Measurements from ENCODE around the gene AGBL4. TPM values are rescaled to one million over a fixed set of nuclear protein-coding genes. Genes with fewer than 3 reads are reported as not detected.

The AGBL4 gene
- total RNA-seq, 1 donor from 2014 or later: 0.45 TPM

DNA sequence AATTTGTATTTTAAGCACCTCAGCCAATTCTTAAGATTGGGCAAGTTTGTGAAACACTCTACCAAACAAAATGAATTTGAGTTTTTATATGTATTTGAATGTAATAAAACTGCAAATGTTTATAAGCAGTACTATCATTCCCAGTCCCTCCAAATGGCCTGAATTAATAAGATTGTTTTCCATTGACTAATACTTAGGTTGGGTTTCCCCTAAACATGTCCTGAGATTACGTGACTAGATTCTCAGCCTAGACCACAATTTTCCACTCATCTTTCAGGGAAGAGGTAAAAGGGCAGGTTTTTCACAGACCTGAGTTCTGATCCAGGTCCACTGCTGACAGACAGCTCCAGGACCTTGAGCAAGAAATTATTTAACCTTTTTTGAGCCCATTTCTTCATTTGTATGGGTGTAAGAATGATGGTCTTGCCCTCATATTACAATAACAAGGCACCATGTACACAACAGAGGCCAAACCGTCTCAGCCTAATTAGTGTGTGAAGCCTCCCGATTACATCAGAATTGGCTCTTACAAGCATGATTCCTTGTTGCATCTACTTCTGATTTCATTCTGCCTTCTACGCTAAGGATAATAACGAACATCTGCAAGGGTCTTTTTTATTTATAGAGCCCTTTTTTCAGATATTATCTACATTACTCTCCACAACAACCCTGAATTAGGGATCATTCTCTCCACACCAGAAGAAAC is 1298.3 kb downstream of the AGBL4 start:
- DNase-seq (ENCODE audit: low read depth): peak; percentile 67

- DNase-seq (ENCODE audit: low read depth): no peak
Observed at GRCh38 chr1:48720929-48721328, 1302.8 kb downstream of the AGBL4 start.

DNA sequence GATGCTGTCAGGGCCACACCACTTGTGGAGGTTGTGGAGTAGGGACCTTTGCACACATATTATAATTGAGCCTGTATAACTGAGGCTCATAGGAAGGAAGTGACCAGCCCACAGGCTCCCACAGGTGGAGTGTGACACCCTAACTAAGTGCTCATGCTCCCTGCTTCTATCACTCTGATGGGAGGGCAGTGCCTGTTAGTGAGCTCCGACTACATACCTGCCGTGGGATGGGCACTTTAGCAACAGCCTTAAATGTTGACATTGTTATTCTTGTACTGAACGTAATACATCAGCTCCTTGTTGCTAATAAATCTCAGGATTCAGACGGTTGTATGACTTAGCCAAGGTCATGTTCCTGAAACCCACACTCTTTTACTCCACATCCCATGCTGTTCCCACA is 1305.0 kb downstream of the AGBL4 start:
- no peak for DNase-seq (ENCODE audit: low read depth)

DNA sequence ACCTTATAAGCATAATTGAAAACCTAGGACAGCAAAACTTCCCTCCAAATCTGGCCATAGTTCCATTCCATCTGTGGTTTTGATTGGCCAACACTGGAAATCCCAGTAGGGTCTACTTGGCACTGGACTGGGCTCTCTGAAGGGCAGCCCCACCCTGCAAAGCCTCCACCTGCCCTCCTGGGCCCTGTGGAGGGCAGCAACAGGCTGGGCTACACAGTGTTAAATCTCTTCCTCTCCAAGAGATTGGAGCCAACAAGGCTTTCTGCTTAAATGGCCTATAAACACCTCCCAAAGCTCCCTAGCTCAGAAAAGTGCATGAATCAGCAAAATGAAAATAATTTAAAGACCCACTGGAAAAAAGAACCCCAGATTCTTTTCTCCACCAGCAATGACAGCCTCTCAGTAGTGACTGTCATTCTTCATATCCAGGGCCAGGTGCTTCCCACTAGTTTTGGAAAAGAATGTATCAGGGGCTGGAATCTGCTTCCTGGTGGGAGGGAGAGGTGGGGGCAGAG is 1305.6 kb downstream of the AGBL4 start:
- no peak for DNase-seq (ENCODE audit: low read depth)

- no peak for DNase-seq (ENCODE audit: low read depth)
Observed at GRCh38 chr1:48717082-48717481, 1306.7 kb downstream of the AGBL4 start.

DNA sequence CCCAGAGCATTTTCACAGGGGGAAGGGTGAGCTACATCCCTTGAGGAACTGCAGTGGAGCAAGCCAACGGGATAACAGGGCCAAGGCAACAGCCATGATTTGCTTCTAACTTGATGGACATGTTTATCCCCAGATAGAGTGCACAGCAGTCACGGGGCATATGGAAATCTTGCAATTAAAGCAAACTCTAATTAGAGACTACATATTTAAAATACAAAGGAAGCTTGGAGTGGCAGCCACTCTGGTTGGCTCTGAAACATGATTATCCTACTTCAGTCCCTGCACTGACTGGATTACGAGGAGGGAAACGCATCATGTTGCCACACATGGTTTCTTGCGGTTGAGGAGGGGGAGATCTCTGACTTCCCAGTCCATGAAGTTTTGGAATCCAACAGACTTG is 1307.8 kb downstream of the AGBL4 start:
- no peak for DNase-seq (ENCODE audit: low read depth)

GRCh38 chr1:48710915-48711314 is 1312.8 kb downstream of the AGBL4 start:
- DNase-seq (ENCODE audit: low read depth): no peak

GRCh38 chr1:48710318-48710717 is 1313.4 kb downstream of the AGBL4 start:
- DNase-seq (ENCODE audit: low read depth): no peak

DNA sequence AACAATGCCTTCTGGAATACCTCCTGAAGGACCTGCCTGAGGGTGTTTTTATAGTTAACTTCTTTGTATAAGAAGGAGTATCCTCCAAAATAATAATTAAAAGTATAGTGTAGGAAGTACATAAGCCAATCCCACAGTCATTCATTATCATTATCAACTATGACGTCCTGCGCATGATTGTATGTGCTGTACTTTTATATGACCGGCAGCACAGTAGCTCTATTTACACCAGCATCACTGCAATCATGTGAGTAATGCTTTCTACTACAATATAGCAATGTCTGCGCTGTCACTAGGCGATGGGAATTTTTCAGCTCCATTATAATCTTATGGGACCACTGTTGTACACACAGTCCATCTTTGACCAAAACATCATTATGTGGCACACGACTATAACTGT is 1319.0 kb downstream of the AGBL4 start:
- no peak for DNase-seq (ENCODE audit: low read depth)

DNA sequence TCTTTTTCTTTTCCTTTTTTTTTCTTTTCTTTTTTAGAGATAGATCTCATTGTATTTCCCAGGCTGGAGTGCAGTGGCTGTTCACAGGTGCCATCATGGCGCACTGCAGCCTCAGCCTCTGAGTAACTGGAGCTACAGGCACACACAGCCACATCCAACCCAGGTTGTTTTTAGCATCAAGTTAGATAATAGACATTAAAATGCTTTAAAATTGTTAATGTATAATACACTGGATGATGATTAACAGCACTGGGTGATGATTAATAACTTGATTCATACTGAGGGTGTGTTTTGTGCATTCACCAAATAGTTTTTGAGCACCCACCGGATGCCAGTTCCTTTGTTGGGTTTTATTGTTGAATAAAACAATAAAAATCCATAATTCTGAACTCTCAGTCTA is 1322.3 kb downstream of the AGBL4 start:
- peak; percentile 94 for DNase-seq (ENCODE audit: low read depth)

- no peak for DNase-seq (ENCODE audit: low read depth)
Observed at GRCh38 chr1:48697066-48697707, 1326.6 kb downstream of the AGBL4 start.

DNA sequence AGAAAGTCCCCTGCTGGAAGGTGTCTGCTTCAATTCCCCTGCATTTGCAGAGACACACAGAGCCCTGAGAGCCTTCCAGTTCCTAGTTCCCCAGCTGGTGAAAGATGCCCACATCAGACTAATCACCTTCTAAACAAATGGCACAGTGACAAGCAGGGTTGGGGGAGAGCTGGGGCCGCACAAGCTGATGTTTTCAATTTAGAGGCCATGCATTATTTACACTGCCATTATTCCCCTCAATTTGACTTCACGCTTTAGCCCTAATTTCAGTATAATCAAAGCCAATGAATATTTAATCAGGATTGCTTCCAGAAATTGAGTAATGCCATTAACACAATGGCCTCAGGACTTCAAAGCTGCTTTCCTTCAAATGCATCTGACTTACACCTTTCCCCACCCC is 1328.6 kb downstream of the AGBL4 start:
- peak; percentile 65 for DNase-seq (ENCODE audit: low read depth)

GRCh38 chr1:48693674-48694320 is 1330.0 kb downstream of the AGBL4 start:
- no peak for DNase-seq (ENCODE audit: low read depth)

GRCh38 chr1:48693180-48693579 is 1330.6 kb downstream of the AGBL4 start:
- no peak for DNase-seq (ENCODE audit: low read depth)

- no peak for DNase-seq (ENCODE audit: low read depth)
Observed at GRCh38 chr1:48692235-48692634, 1331.5 kb downstream of the AGBL4 start.

- no peak for DNase-seq (ENCODE audit: low read depth)
Observed at GRCh38 chr1:48691429-48692001, 1332.2 kb downstream of the AGBL4 start.

- DNase-seq (ENCODE audit: low read depth): no peak
Observed at GRCh38 chr1:48688102-48688760, 1335.5 kb downstream of the AGBL4 start.

DNA sequence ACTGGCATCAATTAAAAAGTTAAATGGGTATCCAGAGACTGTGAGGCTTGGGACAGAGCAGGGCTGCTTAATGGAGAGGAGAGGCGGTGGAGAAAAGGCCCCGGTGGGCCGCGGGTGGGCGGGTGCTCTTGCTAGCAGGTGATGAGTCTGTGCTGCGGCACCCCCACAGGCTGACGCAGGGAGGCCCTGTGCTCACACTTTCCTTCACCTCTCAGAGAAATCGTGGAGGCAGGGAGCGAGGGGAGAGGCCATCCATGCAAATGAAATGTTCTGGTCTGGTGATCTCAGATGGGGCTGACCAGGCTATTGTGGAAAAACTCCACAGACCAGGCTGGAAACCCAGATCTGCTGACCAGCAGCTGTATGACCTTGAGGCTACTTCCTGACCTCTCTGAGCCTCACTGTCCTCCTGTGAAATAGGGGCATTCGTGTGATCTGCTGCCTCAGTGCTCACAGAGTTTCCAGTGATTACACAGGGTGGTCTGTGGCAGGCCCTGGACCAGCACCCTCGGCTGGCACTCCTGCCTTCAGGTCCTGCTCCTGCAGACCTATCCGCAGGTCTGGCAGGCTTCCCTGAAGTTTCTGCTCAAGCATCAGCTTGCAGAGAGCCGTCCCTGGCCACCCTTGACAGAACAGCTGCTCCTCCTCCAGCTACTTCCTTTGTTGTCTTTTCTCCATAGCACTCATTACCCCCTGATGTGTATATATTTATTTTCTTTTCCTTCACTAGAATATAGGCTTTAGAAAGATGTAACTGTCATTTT is 1336.3 kb downstream of the AGBL4 start:
- peak; percentile 79 for DNase-seq (ENCODE audit: low read depth)

- no peak for DNase-seq (ENCODE audit: low read depth)
Observed at GRCh38 chr1:48686159-48686558, 1337.6 kb downstream of the AGBL4 start.

DNA sequence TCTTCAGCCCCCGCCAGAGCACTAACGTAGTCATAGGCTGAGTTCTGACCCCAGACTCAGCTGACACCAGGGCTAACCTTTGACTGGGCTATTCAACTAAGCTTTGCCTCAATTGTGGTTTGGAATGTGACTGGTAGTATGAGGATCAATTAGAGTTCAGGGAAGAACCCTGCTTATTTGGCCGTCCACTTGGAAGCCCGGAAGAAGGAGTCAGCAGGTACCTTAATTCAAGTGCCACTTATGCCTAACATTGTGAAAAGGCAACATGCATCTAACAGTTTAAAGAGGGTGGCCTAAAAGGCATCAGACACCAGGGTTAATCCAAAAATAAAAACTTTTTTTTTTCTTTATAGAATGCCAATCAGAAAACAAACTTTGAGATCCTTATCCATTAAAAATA is 1339.4 kb downstream of the AGBL4 start:
- no peak for DNase-seq (ENCODE audit: low read depth)

DNA sequence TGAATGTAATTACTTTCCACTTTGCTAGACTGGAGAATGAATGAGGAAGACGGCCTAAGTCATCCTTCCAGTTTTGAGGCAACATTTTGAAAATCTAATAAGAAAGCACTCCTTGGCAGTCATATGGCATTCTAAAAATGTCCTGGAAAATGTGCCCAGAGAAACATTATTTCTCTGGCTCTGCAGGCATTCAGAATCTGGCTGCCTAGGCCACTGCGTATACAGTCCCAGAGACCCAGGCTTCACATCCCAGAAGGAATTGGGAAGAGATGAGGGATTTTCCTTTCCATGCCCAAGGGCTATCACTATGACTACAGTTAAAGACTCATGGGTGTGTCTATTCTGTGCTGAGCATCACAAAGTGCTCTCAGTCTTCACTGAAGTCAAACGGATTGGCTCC is 1339.9 kb downstream of the AGBL4 start:
- DNase-seq (ENCODE audit: low read depth): no peak
